OCI-LY7 (cell line): Measurements from ENCODE around the gene HLCS. TPM values are rescaled to one million over a fixed set of nuclear protein-coding genes. Genes with fewer than 3 reads are reported as not detected.

Experiments
- BruUV-seq: library from RNA; stranded (reverse); fragments of 400-500 nt; replicated peaks from 2 replicates; lab custom pipeline; 2021; lab: Mats Ljungman, UMichigan
- CTCF ChIA-PET: fragments of 300-600 bp; sonication (Branson Sonifier 250); formaldehyde crosslinking; loops from one replicate; lab custom pipeline; 2022; ENCODE audit warnings: antibody characterized with exemption; ENCODE audit not compliant: unreplicated experiment; lab: Charles Lee
- POLR2A ChIA-PET: fragments of 300-600 bp; sonication (Branson Sonifier 250); formaldehyde crosslinking; loops from one replicate; lab custom pipeline; 2022; ENCODE audit warnings: antibody characterized with exemption; lab: Charles Lee
- DNase-seq: peaks from one replicate; pipeline ENCODE4 v3.0.0-alpha.2; 2015; ENCODE audit warnings: low spot score
- H2AFZ ChIP-seq: fragments of 200-600 bp; sonication (generic), shearing (Covaris generic); 2 replicates; pipeline ENCODE4 v1.6.1; 2014; ENCODE audit warnings: mild to moderate bottlenecking, antibody characterized with exemption, low read length, moderate library complexity
- H3K27ac ChIP-seq: fragments of 200-600 bp; sonication (generic); 2 replicates; pipeline ENCODE4 v1.5.1; 2014; ENCODE audit warnings: mixed run types, low read depth, mild to moderate bottlenecking, moderate library complexity, low read length, inconsistent platforms; ENCODE audit not compliant: poor library complexity, severe bottlenecking
- H3K36me3 ChIP-seq: fragments of 200-600 bp; sonication (generic); 2 replicates; pipeline ENCODE4 v1.6.1; 2014; ENCODE audit warnings: mild to moderate bottlenecking, antibody characterized with exemption, low read length, moderate library complexity, mixed read lengths; ENCODE audit not compliant: insufficient read depth
- H3K4me1 ChIP-seq: fragments of 200-600 bp; sonication (generic); 2 replicates; pipeline ENCODE4 v1.5.1; 2014; ENCODE audit warnings: mild to moderate bottlenecking, low read length; ENCODE audit not compliant: insufficient read depth, poor library complexity, severe bottlenecking
- H3K4me2 ChIP-seq: fragments of 200-600 bp; sonication (generic); 2 replicates; pipeline ENCODE4 v1.6.1; 2014; ENCODE audit warnings: mild to moderate bottlenecking, low read length
- H3K4me3 ChIP-seq: fragments of 200-600 bp; sonication (generic); 2 replicates; pipeline ENCODE4 v1.5.1; 2014; ENCODE audit warnings: mild to moderate bottlenecking, low read depth, low read length; ENCODE audit not compliant: poor library complexity, severe bottlenecking
- H3K79me2 ChIP-seq: fragments of 200-600 bp; sonication (generic); 2 replicates; pipeline ENCODE4 v1.6.1; 2016; ENCODE audit warnings: low read depth, mild to moderate bottlenecking, low read length, moderate library complexity, mixed read lengths; ENCODE audit not compliant: insufficient read depth
- H3K9me2 ChIP-seq: fragments of 200-600 bp; sonication (generic); 2 replicates; pipeline ENCODE4 v1.6.1; 2016; ENCODE audit warnings: mild to moderate bottlenecking, low read length, mixed read lengths; ENCODE audit not compliant: insufficient read depth
- H3K9me3 ChIP-seq: fragments of 200-600 bp; sonication (generic); 2 replicates; pipeline ENCODE4 v1.6.1; 2014; ENCODE audit warnings: mild to moderate bottlenecking, mixed run types, low read length, mixed read lengths
- H4K20me1 ChIP-seq: fragments of 200-600 bp; sonication (generic); 2 replicates; pipeline ENCODE4 v1.6.1; 2014; ENCODE audit warnings: mild to moderate bottlenecking, antibody characterized with exemption, low read length, moderate library complexity, mixed read lengths; ENCODE audit not compliant: insufficient read depth
- EZH2phosphoT487 ChIP-seq: fragments of 200-600 bp; sonication (generic); IDR thresholded peaks from 2 replicates; pipeline ENCODE4 v1.6.1; 2018; ENCODE audit warnings: low read depth, borderline replicate concordance, mild to moderate bottlenecking, mixed run types, antibody characterized with exemption, low read length, moderate library complexity, mixed read lengths
- intact Hi-C: fragments of 100-400 bp; cut with micrococcal nuclease; formaldehyde crosslinking; loops from one replicate; pipeline ENCODE4 v1.10.0; 2022; ENCODE audit not compliant: unreplicated experiment
- total RNA-seq, 2 experiments: library from RNA; depleted of rRNA in 1 of 2; stranded (reverse); fragments of >200 nt in 1 of 2; shearing (Covaris generic) in 1 of 2; gene quantifications; 2 replicates each; pipeline ENCODE4 v1.2.3, GENCODE V29; 2014 to 2022
- TF ChIP-seq, protein P1 (sequence below): fragments of 200-600 bp; sonication (generic); conservative IDR thresholded peaks from 2 replicates; pipeline ENCODE4 v1.5.1; 2014; ENCODE audit warnings: mild to moderate bottlenecking, antibody characterized with exemption, low read length, moderate library complexity, mixed read lengths

HLCS gene
- total RNA-seq, 2 experiments from 2014 or later = 12.0 to 20.9 TPM

DNA sequence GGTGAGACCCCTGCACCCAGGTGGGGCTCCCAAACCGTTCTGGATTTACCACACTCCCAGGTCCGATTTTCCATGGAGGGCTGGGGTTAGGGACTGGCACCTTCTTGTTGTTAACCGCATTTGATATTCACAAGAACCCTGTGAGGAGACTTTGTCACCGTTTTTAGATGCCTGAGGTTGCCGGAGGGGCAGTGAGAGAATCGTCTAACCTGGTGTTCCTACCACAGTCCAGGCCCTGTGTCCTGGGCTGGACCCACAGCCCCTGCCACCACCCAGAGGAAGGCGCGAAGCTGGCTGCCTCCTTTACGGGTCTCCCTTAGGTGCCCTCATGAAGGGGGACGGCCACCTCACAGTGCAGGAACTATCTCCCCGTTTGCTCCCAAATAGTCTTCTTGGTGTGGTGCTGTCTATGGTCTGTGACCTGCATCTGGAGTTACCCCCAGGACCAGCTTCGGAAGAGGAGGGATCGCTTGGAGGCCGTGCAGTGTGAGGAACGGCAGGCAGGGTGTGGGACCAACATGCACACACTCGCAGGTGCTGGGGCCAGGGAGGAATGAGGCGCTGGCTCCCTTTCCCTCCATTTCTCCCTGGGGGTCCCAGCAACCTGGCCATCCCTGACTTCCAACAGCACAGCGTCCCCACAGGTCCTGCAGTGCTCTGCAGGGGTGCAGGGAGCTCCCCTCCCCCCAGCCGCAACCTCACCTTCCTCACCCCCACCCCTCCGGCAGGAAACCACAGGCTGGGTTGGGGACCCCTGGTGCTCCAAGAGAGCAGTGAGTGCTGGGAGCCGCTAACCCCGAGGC is 260.6 kb downstream of the HLCS start:
- H3K27ac ChIP-seq = no peak overlapping the region
- TF ChIP-seq EZH2phosphoT487 = no peak
- TF ChIP-seq, protein P1, sequence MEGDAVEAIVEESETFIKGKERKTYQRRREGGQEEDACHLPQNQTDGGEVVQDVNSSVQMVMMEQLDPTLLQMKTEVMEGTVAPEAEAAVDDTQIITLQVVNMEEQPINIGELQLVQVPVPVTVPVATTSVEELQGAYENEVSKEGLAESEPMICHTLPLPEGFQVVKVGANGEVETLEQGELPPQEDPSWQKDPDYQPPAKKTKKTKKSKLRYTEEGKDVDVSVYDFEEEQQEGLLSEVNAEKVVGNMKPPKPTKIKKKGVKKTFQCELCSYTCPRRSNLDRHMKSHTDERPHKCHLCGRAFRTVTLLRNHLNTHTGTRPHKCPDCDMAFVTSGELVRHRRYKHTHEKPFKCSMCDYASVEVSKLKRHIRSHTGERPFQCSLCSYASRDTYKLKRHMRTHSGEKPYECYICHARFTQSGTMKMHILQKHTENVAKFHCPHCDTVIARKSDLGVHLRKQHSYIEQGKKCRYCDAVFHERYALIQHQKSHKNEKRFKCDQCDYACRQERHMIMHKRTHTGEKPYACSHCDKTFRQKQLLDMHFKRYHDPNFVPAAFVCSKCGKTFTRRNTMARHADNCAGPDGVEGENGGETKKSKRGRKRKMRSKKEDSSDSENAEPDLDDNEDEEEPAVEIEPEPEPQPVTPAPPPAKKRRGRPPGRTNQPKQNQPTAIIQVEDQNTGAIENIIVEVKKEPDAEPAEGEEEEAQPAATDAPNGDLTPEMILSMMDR = no peak; the same call in 1 of the 2 replicates
- H3K4me3 ChIP-seq = no peak overlapping the region
- H3K9me2 ChIP-seq = no peaks in the 10 kb centered on the region
- H3K4me1 ChIP-seq = no peaks in the 10 kb centered on the region
- no peak overlapping the region for H2AFZ ChIP-seq
- no peaks in the 10 kb centered on the region for H3K79me2 ChIP-seq
- DNase-seq = no peak
- no peaks in the 10 kb centered on the region for H3K36me3 ChIP-seq
- CTCF ChIA-PET = no interaction called here
- no peaks in the 10 kb centered on the region for H3K9me3 ChIP-seq
- POLR2A ChIA-PET = no interaction called here
- no peak overlapping the region for H3K4me2 ChIP-seq
- BruUV-seq = no TSS peak
- intact Hi-C loops = no loop called here
- no peaks in the 10 kb centered on the region for H4K20me1 ChIP-seq

GRCh38 chr21:36704958-36705678 is 261.4 kb downstream of the HLCS start:
- TF ChIP-seq, protein P1 = no peak
- no peak for TF ChIP-seq EZH2phosphoT487
- Histone ChIP-seq H3K9me2 (no peaks in the 10 kb centered on the region), H3K36me3 (no peaks in the 10 kb centered on the region), H3K9me3 (no peaks in the 10 kb centered on the region), H4K20me1 (no peaks in the 10 kb centered on the region), H3K79me2 (no peaks in the 10 kb centered on the region), H3K4me2 (no peak overlapping the region), H3K27ac (no peak overlapping the region), H3K4me1 (no peaks in the 10 kb centered on the region), H3K4me3 (no peak overlapping the region), H2AFZ (no peak overlapping the region)
- POLR2A ChIA-PET = no interaction called here
- DNase-seq = no peak
- intact Hi-C loops = no loop called here
- no TSS peak for BruUV-seq
- CTCF ChIA-PET = no interaction called here
